Stimulated activated CD8-positive, alpha-beta memory T cell treated with anti-CD3 and anti-CD28 coated beads, Interleukin-12 subunit alpha, Interleukin-12 subunit beta, amount 100 ng/mL, for 24 hours (primary cell): ENCODE measurements around the gene PLXNA4.

ENCODE experiments used
- DNase-seq: peaks from one replicate; pipeline ENCODE4 v3.0.0-alpha.2; 2020; ENCODE audit errors: extremely low read depth

Gene PLXNA4

GRCh38 chr7:132270517-132270916 lies 305.8 kb downstream of the PLXNA4 start:
- DNase-seq = no peak

- no peak for DNase-seq
Measured at GRCh38 chr7:132269718-132270117, 306.6 kb downstream of the PLXNA4 start.

GRCh38 chr7:132263151-132263550 lies 313.1 kb downstream of the PLXNA4 start:
- no peak for DNase-seq

- no peak for DNase-seq
Measured at GRCh38 chr7:132262160-132262470, 314.2 kb downstream of the PLXNA4 start.

- no peak for DNase-seq
Measured at GRCh38 chr7:132261327-132262159, 314.7 kb downstream of the PLXNA4 start.

- DNase-seq = no peak
Measured at GRCh38 chr7:132258231-132258630, 318.0 kb downstream of the PLXNA4 start.

- DNase-seq = no peak
Measured at GRCh38 chr7:132257253-132257652, 319.0 kb downstream of the PLXNA4 start.

GRCh38 chr7:132256721-132257212 lies 319.5 kb downstream of the PLXNA4 start:
- no peak for DNase-seq

- DNase-seq = no peak
Measured at GRCh38 chr7:132255898-132256297, 320.4 kb downstream of the PLXNA4 start.

GRCh38 chr7:132255115-132255797 lies 321.0 kb downstream of the PLXNA4 start:
- no peak for DNase-seq

DNA sequence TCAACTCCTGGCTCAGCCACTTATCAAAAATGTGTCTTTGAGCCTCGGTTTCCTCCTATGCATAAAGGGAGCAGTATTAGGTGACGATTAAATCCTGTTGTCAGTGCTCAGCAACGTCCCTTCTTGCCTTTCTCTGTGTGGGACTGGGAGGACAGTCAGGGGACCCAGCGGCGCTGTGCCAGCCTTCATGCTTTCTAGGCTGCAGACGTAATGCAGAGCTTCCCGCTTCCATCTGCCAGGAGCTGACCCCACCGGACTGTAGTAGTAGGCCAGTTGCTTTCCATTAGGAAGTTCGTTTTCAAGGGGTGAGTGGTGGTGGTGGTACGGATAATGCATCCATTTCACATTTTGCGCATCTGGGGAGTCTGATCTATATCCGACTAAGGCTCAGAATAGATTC lies 321.8 kb downstream of the PLXNA4 start:
- DNase-seq = no peak

DNA sequence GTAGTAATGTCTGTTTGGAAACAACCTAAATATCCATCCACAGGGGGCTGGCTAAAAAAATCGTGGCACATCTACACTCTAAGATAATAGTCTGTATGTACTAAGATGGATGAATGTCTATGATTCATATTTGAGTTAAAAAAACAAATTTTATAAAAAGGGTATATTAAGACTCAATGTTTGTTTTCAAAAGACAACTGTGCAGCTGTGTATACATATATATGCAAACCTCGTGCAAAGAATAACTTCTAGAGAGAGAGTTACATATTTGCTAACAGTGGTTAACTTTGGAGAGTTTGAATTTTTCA lies 323.5 kb downstream of the PLXNA4 start:
- DNase-seq = no peak

DNA sequence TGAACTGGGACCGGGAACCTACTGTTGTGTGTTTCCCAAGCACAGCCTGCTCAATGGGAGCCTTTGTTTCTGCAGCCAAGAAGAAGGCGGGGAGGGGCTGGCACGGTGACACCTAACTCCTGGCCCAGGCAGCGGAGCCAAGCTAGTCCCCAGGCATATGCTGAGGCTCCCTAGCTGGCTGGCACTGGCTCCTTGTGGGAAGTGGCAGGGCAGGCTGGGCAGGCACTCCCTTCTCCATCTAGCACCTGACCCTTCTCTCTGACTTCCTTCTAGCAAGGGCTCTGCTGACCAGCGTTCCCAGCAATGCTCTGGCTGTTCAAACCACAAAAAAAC lies 325.0 kb downstream of the PLXNA4 start:
- DNase-seq = no peak

DNA sequence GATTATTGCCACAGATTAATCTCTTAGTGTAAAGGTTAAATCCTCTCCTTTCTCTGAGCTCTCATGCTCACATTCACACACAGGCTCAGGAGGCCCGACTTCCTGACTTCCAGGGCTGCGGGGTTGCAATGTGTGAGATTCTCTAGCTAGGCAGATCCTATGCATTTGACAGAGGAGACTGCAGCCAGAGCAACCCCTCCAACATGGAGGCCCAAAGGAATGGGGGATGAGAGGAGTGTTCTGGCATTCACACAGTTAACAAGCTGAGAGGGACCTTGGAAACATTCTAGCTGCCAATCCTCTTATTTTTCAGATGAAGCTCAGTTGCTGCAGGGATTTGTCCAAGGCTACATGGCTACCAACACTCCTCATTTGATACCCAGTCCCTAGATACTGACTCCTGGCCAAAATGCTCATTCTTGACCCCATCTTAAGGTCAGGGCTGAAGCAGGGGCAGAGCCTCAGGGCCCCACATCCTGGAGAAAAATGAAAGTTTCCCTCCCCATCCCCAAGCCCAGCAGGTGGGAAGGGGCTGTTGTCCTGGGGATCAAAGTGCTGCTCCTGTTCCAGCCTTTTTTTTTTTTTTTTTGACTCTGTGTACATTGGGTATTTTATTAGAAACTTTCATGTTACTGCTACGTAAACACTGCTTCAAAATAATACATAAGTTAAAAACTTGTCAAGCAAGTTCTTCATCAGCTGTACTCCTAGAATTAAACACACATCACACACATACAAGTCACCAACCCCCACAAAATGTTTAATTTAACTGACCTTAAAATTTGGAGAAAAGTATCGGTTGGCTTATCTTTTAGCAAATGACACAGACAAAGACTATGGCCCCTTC lies 325.6 kb downstream of the PLXNA4 start:
- no peak for DNase-seq

DNA sequence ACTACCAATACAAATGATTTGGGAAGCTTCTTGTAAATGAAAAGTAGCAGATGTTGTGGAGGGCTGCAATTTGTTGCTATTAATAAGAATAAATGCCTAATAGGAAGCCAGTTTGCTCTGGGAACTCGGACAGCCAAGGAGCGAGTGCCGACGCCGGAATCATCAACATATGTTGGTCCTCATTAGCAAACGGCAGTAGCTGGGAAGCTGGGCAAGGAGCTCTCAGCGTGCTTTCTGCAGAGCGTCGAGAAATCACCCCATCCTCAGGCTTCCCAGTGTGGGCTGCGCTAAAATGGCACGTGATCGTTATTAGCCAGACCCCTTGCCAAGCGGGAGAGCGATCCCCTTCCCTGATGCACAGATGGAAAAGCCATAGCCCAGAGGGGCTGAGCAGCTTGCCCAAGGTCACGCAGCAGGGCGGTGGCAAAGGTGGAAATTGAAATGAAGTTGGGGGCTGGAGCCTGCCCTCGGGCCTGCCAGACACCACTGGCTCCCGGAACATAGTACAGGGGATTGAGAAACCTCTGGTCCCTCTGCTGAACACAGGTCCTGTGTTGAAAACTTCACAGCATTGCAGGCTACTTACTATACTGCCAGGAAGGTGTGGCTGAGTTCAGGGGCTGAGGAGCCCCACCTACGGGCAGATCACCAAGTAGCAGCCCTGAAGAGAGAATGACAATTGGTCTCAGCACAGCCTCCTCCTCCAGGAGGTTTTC lies 326.9 kb downstream of the PLXNA4 start:
- DNase-seq = no peak

GRCh38 chr7:132248841-132249240 lies 327.4 kb downstream of the PLXNA4 start:
- no peak for DNase-seq

- no peak for DNase-seq
Measured at GRCh38 chr7:132247995-132248618, 328.2 kb downstream of the PLXNA4 start.

DNA sequence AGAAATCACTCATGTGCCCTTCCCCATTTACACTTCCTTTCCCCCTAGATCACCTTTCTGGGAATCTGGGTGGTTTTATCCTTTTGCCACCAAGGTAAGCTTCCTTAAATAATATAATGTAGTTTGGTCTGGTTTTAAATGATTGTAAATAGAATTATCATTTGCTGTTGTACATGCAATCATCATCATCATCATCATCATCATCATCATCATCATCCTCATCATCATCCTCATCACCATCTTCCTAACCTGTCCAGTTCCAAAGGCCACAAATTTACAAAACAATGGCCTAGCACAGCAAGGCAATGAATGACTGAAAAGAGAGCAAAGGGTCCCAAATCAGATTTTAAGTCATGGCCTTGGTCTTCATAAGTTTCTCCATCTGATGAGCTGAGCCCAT lies 329.7 kb downstream of the PLXNA4 start:
- no peak for DNase-seq

GRCh38 chr7:132245539-132245938 lies 330.7 kb downstream of the PLXNA4 start:
- DNase-seq = no peak

DNA sequence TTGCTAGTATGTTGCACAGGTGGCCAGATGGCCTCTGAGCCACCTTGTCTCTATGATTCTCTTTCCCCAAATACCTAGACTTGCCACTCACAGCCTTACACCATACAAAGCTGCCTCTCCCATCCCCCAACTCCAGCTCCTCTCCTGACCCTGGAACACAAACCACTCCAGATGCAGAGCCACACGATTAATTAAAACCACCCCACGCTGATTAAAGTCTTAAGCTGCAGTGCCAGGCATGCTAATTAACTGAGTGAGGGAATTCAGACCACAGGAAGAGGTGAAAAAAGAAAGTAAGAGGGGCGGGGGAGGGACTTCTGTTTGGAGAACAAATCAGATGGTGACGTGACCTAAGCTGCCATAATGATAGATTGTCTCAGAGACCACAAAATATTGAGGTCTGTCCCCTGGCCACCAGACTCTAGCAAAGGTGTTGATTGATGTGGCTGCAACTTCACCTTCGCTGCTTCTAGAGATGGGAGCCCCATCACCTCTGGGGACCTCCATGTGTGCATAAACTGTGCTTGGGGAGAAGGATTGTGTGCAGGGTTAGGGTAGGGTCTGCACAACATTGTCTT lies 331.3 kb downstream of the PLXNA4 start:
- no peak for DNase-seq

DNA sequence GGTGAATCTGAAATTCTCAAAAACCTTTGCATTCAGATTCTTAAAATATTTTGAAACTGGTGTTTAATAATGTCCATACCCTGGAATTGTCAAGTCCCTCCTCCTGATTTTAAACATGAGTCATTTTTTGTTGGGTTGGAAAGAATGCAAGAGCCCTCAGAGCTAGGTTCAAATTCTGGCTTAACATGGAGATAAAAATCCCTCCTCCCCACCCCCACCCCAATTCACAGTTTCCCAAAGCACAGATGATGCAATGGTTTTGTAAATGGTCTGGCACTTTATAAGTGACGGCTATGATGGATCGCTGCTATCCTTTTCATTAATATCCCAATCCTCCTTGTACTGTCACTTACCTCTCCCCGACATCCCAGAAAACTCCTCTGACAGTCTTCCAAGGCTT lies 332.8 kb downstream of the PLXNA4 start:
- DNase-seq = no peak
